ENCODE measurements around the gene TMEM150B.

The TMEM150B gene

GRCh38 chr19:55306712-55307111, 18.4 kb downstream of the TMEM150B start:
- DNase-seq (ENCODE audit: extremely low read depth, low read depth) = no peak
- TF ChIP-seq CTCF (IDR thresholded peaks at IDR 0.05; ENCODE audit: low read depth, low read length) = no peak

GRCh38 chr19:55305983-55306562, 19.1 kb downstream of the TMEM150B start:
- no peak for TF ChIP-seq CTCF (IDR thresholded peaks at IDR 0.05; ENCODE audit: low read depth, low read length)
- DNase-seq (ENCODE audit: extremely low read depth, low read depth) = no peak

- no peak for DNase-seq (ENCODE audit: extremely low read depth, low read depth)
- no peak for TF ChIP-seq CTCF (IDR thresholded peaks at IDR 0.05; ENCODE audit: low read depth, low read length)
These were observed 19.6 kb downstream of the TMEM150B start for GRCh38 chr19:55305491-55305890.

- TF ChIP-seq CTCF (IDR thresholded peaks at IDR 0.05; ENCODE audit: low read depth, low read length) = no peak
- no peak for DNase-seq (ENCODE audit: extremely low read depth, low read depth)
These were observed 20.2 kb downstream of the TMEM150B start for GRCh38 chr19:55304980-55305379.

GRCh38 chr19:55304279-55304978, 20.7 kb downstream of the TMEM150B start:
- no peak for TF ChIP-seq CTCF (IDR thresholded peaks at IDR 0.05; ENCODE audit: low read depth, low read length)
- DNase-seq (ENCODE audit: extremely low read depth, low read depth) = no peak

- no peak for TF ChIP-seq CTCF (IDR thresholded peaks at IDR 0.05; ENCODE audit: low read depth, low read length)
- DNase-seq (ENCODE audit: extremely low read depth, low read depth) = no peak
These were observed 21.7 kb downstream of the TMEM150B start for GRCh38 chr19:55303477-55303876.

- TF ChIP-seq CTCF (IDR thresholded peaks at IDR 0.05; ENCODE audit: low read depth, low read length) = no peak
- DNase-seq (ENCODE audit: extremely low read depth, low read depth) = no peak
These were observed 22.8 kb downstream of the TMEM150B start for GRCh38 chr19:55302318-55302703.

Measured in AG09319 (cell line).